Measurements from ENCODE around the gene HSD17B12.

- TF ChIP-seq CTCF (IDR thresholded peaks at IDR 0.05) (no peak), POLR2AphosphoS5 (IDR thresholded peaks at IDR 0.05; ENCODE audit: low read depth, low read length) (no peak), REST (IDR thresholded peaks at IDR 0.05; ENCODE audit: insufficient read depth in 1 of 2, low read depth in 2 of 2, low read length in 1 of 2) (no peak), TCF7L2 (IDR thresholded peaks at IDR 0.05; ENCODE audit: low read depth, low read length) (no peak), SIN3A (IDR thresholded peaks at IDR 0.05; ENCODE audit: borderline replicate concordance, insufficient read depth, low read depth, low read length) (no peak)
These were observed 40.6 kb upstream of the HSD17B12 start for GRCh38 chr11:43639920-43640319.

All from Panc1 (cell line).